HepG2 (cell line): Measurements from ENCODE around the gene SURF1. TPM values are rescaled to one million over a fixed set of nuclear protein-coding genes. Genes with fewer than 3 reads are reported as not detected.

Source experiments
- ELF1 ChIP-seq: sonication (generic); formaldehyde crosslinking; IDR thresholded peaks from 2 replicates; pipeline ENCODE4 v1.4.0; 2020; ENCODE audit warnings: missing genetic modification reagents
- GABPA ChIP-seq, 2 experiments: IDR thresholded peaks; 2 replicates each; pipeline ENCODE4 v1.6.1; 2011 to 2016; ENCODE audit warnings: low read depth in 2 of 2, low read length in 1 of 2, missing biosample characterization in 1 of 2, missing genetic modification characterization in 1 of 2
- LCORL ChIP-seq, 2 experiments: fragments of 450-650 bp in 1 of 2; sonication (generic) in 1 of 2; formaldehyde crosslinking in 1 of 2; IDR thresholded peaks; 2 replicates each; pipeline versions ENCODE4 v1.5.0 to v1.6.1; 2017 to 2020; ENCODE audit warnings: antibody characterized with exemption in 1 of 2, missing genetic modification reagents in 1 of 2
- NKX3-1 ChIP-seq: sonication (generic); formaldehyde crosslinking; IDR thresholded peaks from 2 replicates; pipeline ENCODE4 v1.5.0; 2020; ENCODE audit warnings: missing genetic modification reagents
- REL ChIP-seq: sonication (generic); formaldehyde crosslinking; conservative IDR thresholded peaks from 2 replicates; pipeline ENCODE4 v1.8.0; 2022; ENCODE audit warnings: mild to moderate bottlenecking, missing genetic modification reagents, moderate library complexity
- SAP130 ChIP-seq: IDR thresholded peaks from 2 replicates; pipeline ENCODE4 v1.6.1; 2016; ENCODE audit warnings: low read depth
- SP2 ChIP-seq: sonication (generic); formaldehyde crosslinking; IDR thresholded peaks from 2 replicates; pipeline ENCODE4 v1.5.1; 2020; ENCODE audit warnings: mild to moderate bottlenecking, missing genetic modification reagents
- TARDBP ChIP-seq: sonication (generic); formaldehyde crosslinking; IDR thresholded peaks from 2 replicates; pipeline ENCODE4 v1.8.0; 2022; ENCODE audit warnings: mild to moderate bottlenecking, missing genetic modification reagents
- TEAD3 ChIP-seq: optimal IDR thresholded peaks from 2 replicates; pipeline ENCODE3; 2016; ENCODE audit warnings: borderline replicate concordance
- THAP11 ChIP-seq: IDR thresholded peaks from 2 replicates; pipeline ENCODE4 v1.6.1; 2016; ENCODE audit warnings: missing biosample characterization, missing genetic modification reagents
- ZNF121 ChIP-seq: sonication (generic); formaldehyde crosslinking; IDR thresholded peaks from 2 replicates; pipeline ENCODE4 v1.5.0; 2020; ENCODE audit warnings: mild to moderate bottlenecking, missing genetic modification reagents
- ZNF766 ChIP-seq: sonication (generic); formaldehyde crosslinking; IDR thresholded peaks from 2 replicates; pipeline ENCODE4 v1.5.0; 2020; ENCODE audit warnings: missing genetic modification reagents, borderline replicate concordance
- polyA plus RNA-seq, 8 experiments: library from polyadenylated mRNA; depleted of rRNA in 3 of 8; stranded (reverse) in 7 of 8; unstranded in 1 of 8; fragments of >200 nt; fragmentation: Illumina TruSeq in 4 of 8; extraction: Trizol in 4 of 8; gene quantifications; 2 replicates each; pipeline versions ENCODE4 v1.2.1 to v1.2.3, GENCODE V29; 2011 to 2016; ENCODE audit warnings: low read depth in 4 of 8, missing spikeins in 1 of 8, mixed read lengths in 1 of 8; ENCODE audit not compliant: insufficient read depth in 1 of 8
- total RNA-seq, 5 experiments: library from RNA; depleted of rRNA; stranded (reverse); fragments of >200 nt; fragmentation: Illumina TruSeq; extraction: Trizol; gene quantifications; 2 replicates each; pipeline ENCODE4 v1.2.3, GENCODE V29; 2016; ENCODE audit warnings: low read depth in 1 of 5
- TF ChIP-seq, protein P1 (sequence below): sonication (generic); formaldehyde crosslinking; conservative IDR thresholded peaks from 2 replicates; pipeline ENCODE4 v1.4.0; 2020; ENCODE audit warnings: mild to moderate bottlenecking, missing genetic modification reagents, moderate library complexity
- TF ChIP-seq, protein P2 (sequence below): sonication (generic); formaldehyde crosslinking; IDR thresholded peaks from 2 replicates; pipeline ENCODE4 v1.5.0; 2020; ENCODE audit warnings: missing genetic modification reagents
- TF ChIP-seq, protein P3 (sequence below): IDR thresholded peaks from 2 replicates; pipeline ENCODE4 v1.6.1; 2016
- TF ChIP-seq, protein P4 (sequence below): sonication (generic); formaldehyde crosslinking; IDR thresholded peaks from 2 replicates; pipeline ENCODE4 v1.9.0; 2021; ENCODE audit warnings: missing genetic modification reagents, mild to moderate bottlenecking, borderline replicate concordance
- TF ChIP-seq, protein P5 (sequence below): IDR thresholded peaks from 2 replicates; pipeline ENCODE4 v1.6.1; 2016; ENCODE audit warnings: low read depth
- TF ChIP-seq, protein P6 (sequence below): sonication (generic); formaldehyde crosslinking; IDR thresholded peaks from 2 replicates; pipeline ENCODE4 v1.4.0; 2020; ENCODE audit warnings: missing genetic modification reagents

Gene SURF1
- total and polyA plus RNA-seq, 2 of the 13 experiments (the other 11 are each of a cell fraction or from before 2014, with no cell fraction given), result 17.8 to 40.7 TPM

DNA sequence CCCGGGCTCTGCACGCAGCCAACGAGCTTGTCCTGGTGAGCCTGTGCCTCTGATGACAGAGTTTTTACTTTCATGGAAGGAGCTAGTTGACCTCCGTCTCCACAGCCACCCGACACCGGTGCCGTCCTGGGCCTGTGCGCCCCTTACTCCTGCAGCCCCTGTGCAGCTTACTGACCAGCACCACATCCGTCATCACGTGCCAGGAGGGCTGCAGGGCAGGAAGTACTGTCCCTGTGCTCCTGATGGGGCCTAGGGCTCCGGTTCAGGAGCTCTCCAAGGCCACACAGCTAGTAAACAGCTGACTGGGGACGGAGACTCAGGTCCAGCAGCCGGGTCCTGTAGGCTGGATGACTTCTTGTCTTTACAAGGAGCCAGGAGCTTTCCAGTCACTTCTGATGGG lies 30.1 kb upstream of the SURF1 start (continued):
- TF ChIP-seq, protein P1, sequence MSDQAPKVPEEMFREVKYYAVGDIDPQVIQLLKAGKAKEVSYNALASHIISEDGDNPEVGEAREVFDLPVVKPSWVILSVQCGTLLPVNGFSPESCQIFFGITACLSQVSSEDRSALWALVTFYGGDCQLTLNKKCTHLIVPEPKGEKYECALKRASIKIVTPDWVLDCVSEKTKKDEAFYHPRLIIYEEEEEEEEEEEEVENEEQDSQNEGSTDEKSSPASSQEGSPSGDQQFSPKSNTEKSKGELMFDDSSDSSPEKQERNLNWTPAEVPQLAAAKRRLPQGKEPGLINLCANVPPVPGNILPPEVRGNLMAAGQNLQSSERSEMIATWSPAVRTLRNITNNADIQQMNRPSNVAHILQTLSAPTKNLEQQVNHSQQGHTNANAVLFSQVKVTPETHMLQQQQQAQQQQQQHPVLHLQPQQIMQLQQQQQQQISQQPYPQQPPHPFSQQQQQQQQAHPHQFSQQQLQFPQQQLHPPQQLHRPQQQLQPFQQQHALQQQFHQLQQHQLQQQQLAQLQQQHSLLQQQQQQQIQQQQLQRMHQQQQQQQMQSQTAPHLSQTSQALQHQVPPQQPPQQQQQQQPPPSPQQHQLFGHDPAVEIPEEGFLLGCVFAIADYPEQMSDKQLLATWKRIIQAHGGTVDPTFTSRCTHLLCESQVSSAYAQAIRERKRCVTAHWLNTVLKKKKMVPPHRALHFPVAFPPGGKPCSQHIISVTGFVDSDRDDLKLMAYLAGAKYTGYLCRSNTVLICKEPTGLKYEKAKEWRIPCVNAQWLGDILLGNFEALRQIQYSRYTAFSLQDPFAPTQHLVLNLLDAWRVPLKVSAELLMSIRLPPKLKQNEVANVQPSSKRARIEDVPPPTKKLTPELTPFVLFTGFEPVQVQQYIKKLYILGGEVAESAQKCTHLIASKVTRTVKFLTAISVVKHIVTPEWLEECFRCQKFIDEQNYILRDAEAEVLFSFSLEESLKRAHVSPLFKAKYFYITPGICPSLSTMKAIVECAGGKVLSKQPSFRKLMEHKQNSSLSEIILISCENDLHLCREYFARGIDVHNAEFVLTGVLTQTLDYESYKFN (CRISPR knock-in tag), result peak; percentile 64
- TF ChIP-seq LCORL (IDR thresholded peaks at IDR 0.05) (no peak), LCORL (CRISPR knock-in tag; IDR thresholded peaks at IDR 0.05) (peak; percentile 64; the same call in 1 of the 2 replicates), TARDBP (CRISPR knock-in tag) (peak; percentile 41; the same call in 1 of the 2 replicates), ZNF766 (CRISPR knock-in tag) (peak; percentile 54; the same call in 1 of the 2 replicates), ZNF121 (peak; percentile 89), THAP11 (CRISPR knock-in tag) (no peak), REL (CRISPR knock-in tag) (no peak), SP2 (0 out of 2 replicates have a peak, but pooled peaks have one; percentile 14), TEAD3 (CRISPR knock-in tag) (no peak), NKX3-1 (no peak), SAP130 (peak; percentile 76), GABPA (IDR thresholded peaks at IDR 0.05; ENCODE audit: low read depth, low read length) (no peak), GABPA (CRISPR knock-in tag; IDR thresholded peaks at IDR 0.05; ENCODE audit: low read depth) (peak; percentile 71), ELF1 (CRISPR knock-in tag) (peak; percentile 73)
- TF ChIP-seq, protein P2, sequence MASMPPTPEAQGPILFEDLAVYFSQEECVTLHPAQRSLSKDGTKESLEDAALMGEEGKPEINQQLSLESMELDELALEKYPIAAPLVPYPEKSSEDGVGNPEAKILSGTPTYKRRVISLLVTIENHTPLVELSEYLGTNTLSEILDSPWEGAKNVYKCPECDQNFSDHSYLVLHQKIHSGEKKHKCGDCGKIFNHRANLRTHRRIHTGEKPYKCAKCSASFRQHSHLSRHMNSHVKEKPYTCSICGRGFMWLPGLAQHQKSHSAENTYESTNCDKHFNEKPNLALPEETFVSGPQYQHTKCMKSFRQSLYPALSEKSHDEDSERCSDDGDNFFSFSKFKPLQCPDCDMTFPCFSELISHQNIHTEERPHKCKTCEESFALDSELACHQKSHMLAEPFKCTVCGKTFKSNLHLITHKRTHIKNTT (CRISPR knock-in tag), result 0 out of 2 replicates have a peak, but pooled peaks have one; percentile 51
- TF ChIP-seq, protein P3, sequence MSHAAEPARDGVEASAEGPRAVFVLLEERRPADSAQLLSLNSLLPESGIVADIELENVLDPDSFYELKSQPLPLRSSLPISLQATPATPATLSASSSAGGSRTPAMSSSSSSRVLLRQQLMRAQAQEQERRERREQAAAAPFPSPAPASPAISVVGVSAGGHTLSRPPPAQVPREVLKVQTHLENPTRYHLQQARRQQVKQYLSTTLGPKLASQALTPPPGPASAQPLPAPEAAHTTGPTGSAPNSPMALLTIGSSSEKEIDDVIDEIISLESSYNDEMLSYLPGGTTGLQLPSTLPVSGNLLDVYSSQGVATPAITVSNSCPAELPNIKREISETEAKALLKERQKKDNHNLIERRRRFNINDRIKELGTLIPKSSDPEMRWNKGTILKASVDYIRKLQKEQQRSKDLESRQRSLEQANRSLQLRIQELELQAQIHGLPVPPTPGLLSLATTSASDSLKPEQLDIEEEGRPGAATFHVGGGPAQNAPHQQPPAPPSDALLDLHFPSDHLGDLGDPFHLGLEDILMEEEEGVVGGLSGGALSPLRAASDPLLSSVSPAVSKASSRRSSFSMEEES, result peak; percentile 74
- TF ChIP-seq, protein P4, sequence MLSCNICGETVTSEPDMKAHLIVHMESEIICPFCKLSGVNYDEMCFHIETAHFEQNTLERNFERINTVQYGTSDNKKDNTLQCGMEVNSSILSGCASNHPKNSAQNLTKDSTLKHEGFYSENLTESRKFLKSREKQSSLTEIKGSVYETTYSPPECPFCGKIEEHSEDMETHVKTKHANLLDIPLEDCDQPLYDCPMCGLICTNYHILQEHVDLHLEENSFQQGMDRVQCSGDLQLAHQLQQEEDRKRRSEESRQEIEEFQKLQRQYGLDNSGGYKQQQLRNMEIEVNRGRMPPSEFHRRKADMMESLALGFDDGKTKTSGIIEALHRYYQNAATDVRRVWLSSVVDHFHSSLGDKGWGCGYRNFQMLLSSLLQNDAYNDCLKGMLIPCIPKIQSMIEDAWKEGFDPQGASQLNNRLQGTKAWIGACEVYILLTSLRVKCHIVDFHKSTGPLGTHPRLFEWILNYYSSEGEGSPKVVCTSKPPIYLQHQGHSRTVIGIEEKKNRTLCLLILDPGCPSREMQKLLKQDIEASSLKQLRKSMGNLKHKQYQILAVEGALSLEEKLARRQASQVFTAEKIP (CRISPR knock-in tag), result no peak
- TF ChIP-seq, protein P5, sequence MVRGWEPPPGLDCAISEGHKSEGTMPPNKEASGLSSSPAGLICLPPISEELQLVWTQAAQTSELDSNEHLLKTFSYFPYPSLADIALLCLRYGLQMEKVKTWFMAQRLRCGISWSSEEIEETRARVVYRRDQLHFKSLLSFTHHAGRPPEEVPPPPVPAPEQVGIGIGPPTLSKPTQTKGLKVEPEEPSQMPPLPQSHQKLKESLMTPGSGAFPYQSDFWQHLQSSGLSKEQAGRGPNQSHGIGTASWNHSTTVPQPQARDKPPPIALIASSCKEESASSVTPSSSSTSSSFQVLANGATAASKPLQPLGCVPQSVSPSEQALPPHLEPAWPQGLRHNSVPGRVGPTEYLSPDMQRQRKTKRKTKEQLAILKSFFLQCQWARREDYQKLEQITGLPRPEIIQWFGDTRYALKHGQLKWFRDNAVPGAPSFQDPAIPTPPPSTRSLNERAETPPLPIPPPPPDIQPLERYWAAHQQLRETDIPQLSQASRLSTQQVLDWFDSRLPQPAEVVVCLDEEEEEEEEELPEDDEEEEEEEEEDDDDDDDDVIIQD (CRISPR knock-in tag), result no peak
- TF ChIP-seq, protein P6, sequence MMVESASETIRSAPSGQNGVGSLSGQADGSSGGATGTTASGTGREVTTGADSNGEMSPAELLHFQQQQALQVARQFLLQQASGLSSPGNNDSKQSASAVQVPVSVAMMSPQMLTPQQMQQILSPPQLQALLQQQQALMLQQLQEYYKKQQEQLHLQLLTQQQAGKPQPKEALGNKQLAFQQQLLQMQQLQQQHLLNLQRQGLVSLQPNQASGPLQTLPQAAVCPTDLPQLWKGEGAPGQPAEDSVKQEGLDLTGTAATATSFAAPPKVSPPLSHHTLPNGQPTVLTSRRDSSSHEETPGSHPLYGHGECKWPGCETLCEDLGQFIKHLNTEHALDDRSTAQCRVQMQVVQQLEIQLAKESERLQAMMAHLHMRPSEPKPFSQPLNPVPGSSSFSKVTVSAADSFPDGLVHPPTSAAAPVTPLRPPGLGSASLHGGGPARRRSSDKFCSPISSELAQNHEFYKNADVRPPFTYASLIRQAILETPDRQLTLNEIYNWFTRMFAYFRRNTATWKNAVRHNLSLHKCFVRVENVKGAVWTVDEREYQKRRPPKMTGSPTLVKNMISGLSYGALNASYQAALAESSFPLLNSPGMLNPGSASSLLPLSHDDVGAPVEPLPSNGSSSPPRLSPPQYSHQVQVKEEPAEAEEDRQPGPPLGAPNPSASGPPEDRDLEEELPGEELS (CRISPR knock-in tag), result 0 out of 2 replicates have a peak, but pooled peaks have one; percentile 54
